Gastrocnemius medialis (tissue), 4 donors: ENCODE data around the gene AK3.

Source experiments
- POLR2A ChIP-seq, 2 donors: fragments of 450-650 bp; IDR thresholded peaks; one replicate each; pipeline ENCODE4 v1.6.1; 2017; ENCODE audit warnings: antibody characterized with exemption in 2 of 2, mild to moderate bottlenecking in 2 of 2, moderate library complexity in 2 of 2
- TF ChIP-seq, protein P1 (sequence below), 5 experiments: fragments of 450-650 bp in 3 of 5; fragments of 200-600 bp in 2 of 5; sonication (generic) in 2 of 5; IDR thresholded peaks in 4 of 5; conservative IDR thresholded peaks in 1 of 5; 1 replicate in 4 of 5; 2 replicates in 1 of 5; pipeline ENCODE4 v1.5.1; 2016 to 2019; ENCODE audit warnings: antibody characterized with exemption in 5 of 5, mild to moderate bottlenecking in 3 of 5, moderate library complexity in 3 of 5

- TF ChIP-seq POLR2A (IDR thresholded peaks at IDR 0.05) = no peak
- TF ChIP-seq, protein P1, sequence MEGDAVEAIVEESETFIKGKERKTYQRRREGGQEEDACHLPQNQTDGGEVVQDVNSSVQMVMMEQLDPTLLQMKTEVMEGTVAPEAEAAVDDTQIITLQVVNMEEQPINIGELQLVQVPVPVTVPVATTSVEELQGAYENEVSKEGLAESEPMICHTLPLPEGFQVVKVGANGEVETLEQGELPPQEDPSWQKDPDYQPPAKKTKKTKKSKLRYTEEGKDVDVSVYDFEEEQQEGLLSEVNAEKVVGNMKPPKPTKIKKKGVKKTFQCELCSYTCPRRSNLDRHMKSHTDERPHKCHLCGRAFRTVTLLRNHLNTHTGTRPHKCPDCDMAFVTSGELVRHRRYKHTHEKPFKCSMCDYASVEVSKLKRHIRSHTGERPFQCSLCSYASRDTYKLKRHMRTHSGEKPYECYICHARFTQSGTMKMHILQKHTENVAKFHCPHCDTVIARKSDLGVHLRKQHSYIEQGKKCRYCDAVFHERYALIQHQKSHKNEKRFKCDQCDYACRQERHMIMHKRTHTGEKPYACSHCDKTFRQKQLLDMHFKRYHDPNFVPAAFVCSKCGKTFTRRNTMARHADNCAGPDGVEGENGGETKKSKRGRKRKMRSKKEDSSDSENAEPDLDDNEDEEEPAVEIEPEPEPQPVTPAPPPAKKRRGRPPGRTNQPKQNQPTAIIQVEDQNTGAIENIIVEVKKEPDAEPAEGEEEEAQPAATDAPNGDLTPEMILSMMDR (IDR thresholded peaks at IDR 0.05 in 4 of 5, conservative IDR thresholded peaks at IDR 0.05 in 1 of 5) = no peak
Observed at GRCh38 chr9:4718911-4719310, 22.1 kb downstream of the AK3 start.
